B cell (primary cell): ENCODE results near the gene AURKAIP1. TPM values are rescaled to one million over a fixed set of nuclear protein-coding genes. Genes with fewer than 3 reads are reported as not detected.

Experiments
- ATAC-seq: fragments of 200-7000 bp; cut with Tn5 transposase; one replicate; pipeline ENCODE4 v1.10.0; 2021; ENCODE audit warnings: low read depth, mild to moderate bottlenecking, moderate number of reproducible peaks, moderate library complexity
- CTCF ChIA-PET: fragments of 350-600 bp; sonication (Branson Sonifier 250); formaldehyde crosslinking; loops from one replicate; lab custom pipeline; 2021; ENCODE audit warnings: antibody characterized with exemption, inconsistent platforms; lab: Charles Lee
- POLR2A ChIA-PET: fragments of 350-600 bp; sonication (Branson Sonifier 250); formaldehyde crosslinking; loops from one replicate; lab custom pipeline; 2021; ENCODE audit warnings: antibody characterized with exemption; lab: Charles Lee
- DNase-seq: peaks from one replicate; pipeline ENCODE4 v3.0.0; 2013
- H2AFZ ChIP-seq: 2 replicates; pipeline ENCODE4 v1.6.1; 2012; ENCODE audit warnings: mild to moderate bottlenecking, low read depth, low read length; ENCODE audit not compliant: insufficient read depth, poor library complexity, severe bottlenecking
- H3K27ac ChIP-seq, 2 donors: 1 replicate in 1 of 2; 2 replicates in 1 of 2; pipeline ENCODE4 v1.5.1; 2012 to 2013; ENCODE audit warnings: low read length in 2 of 2, mild to moderate bottlenecking in 2 of 2, moderate library complexity in 1 of 2
- H3K27me3 ChIP-seq, 4 experiments: fragments of 200-600 bp in 1 of 4; sonication (generic) in 1 of 4; replicated peaks in 1 of 4; 1 replicate in 2 of 4; 2 replicates in 2 of 4; pipeline versions ENCODE4 v1.6.1 to v1.7.0; 2013 to 2016; ENCODE audit warnings: low read length in 3 of 4, mild to moderate bottlenecking in 2 of 4, mixed read lengths in 1 of 4, moderate library complexity in 1 of 4; ENCODE audit not compliant: insufficient read depth in 4 of 4, control insufficient read depth in 3 of 4; ENCODE audit errors: control extremely low read depth in 1 of 4
- H3K36me3 ChIP-seq, 2 experiments: replicated peaks in 1 of 2; 1 replicate in 1 of 2; 2 replicates in 1 of 2; pipeline versions ENCODE4 v1.6.1 to v1.7.1; 2013; ENCODE audit warnings: low read length in 1 of 2; ENCODE audit not compliant: insufficient read depth in 2 of 2, control insufficient read depth in 1 of 2; ENCODE audit errors: control extremely low read depth in 1 of 2, extremely low read depth in 1 of 2
- H3K4me1 ChIP-seq, 2 donors: fragments of 200-600 bp in 1 of 2; sonication (generic) in 1 of 2; 1 replicate in 1 of 2; 2 replicates in 1 of 2; pipeline versions ENCODE4 v1.5.1 to v1.6.1; 2013 to 2017; ENCODE audit warnings: low read length in 2 of 2; ENCODE audit not compliant: control insufficient read depth in 2 of 2, insufficient read depth in 2 of 2
- H3K4me2 ChIP-seq: replicated peaks from 2 replicates; pipeline ENCODE3; 2012; ENCODE audit warnings: mild to moderate bottlenecking, low read depth, low read length; ENCODE audit not compliant: poor library complexity, severe bottlenecking
- H3K4me3 ChIP-seq, 5 experiments: fragments of 200-600 bp in 1 of 5; sonication (generic) in 1 of 5; 1 replicate in 3 of 5; 2 replicates in 2 of 5; pipeline versions ENCODE4 v1.5.1 to v1.7.0; 2011 to 2016; ENCODE audit warnings: low read length in 4 of 5, mild to moderate bottlenecking in 4 of 5, low read depth in 2 of 5, control low read depth in 1 of 5, moderate library complexity in 1 of 5; ENCODE audit not compliant: insufficient read depth in 1 of 5; ENCODE audit errors: control extremely low read depth in 1 of 5, extremely low read depth in 1 of 5
- H3K79me2 ChIP-seq: fragments of 200-600 bp; sonication (generic); one replicate; pipeline ENCODE4 v1.6.0; 2016; ENCODE audit warnings: low read length; ENCODE audit not compliant: control insufficient read depth, insufficient read depth
- H3K9ac ChIP-seq: fragments of 200-600 bp; sonication (generic); 2 replicates; pipeline ENCODE4 v1.6.1; 2017; ENCODE audit warnings: mild to moderate bottlenecking, low read length, moderate library complexity
- H3K9me3 ChIP-seq, 3 donors: one replicate each; pipeline versions ENCODE4 v1.6.1 to v1.7.1; 2013; ENCODE audit warnings: low read length in 2 of 3; ENCODE audit not compliant: control insufficient read depth in 2 of 3, insufficient read depth in 1 of 3; ENCODE audit errors: control extremely low read depth in 1 of 3
- H4K20me1 ChIP-seq: 2 replicates; pipeline ENCODE4 v1.6.0; 2012; ENCODE audit warnings: mild to moderate bottlenecking, low read length; ENCODE audit not compliant: insufficient read depth, control insufficient read depth, poor library complexity, severe bottlenecking
- H3K27ac Mint-ChIP-seq: one replicate; pipeline ENCODE4 v1.8.0; 2021; ENCODE audit warnings: mixed read lengths
- H3K27me3 Mint-ChIP-seq: one replicate; pipeline ENCODE4 v1.8.0; 2021; ENCODE audit warnings: mixed read lengths
- H3K4me1 Mint-ChIP-seq: one replicate; pipeline ENCODE4 v1.8.0; 2021; ENCODE audit warnings: mixed read lengths
- H3K4me3 Mint-ChIP-seq: one replicate; pipeline ENCODE4 v1.8.0; 2021; ENCODE audit warnings: mixed read lengths
- H3K9me3 Mint-ChIP-seq: one replicate; pipeline ENCODE4 v1.8.0; 2022; ENCODE audit warnings: mixed read lengths; ENCODE audit not compliant: insufficient read depth
- CTCF ChIP-seq: fragments of 200-600 bp; IDR thresholded peaks from one replicate; pipeline ENCODE4 v1.8.0; 2022; ENCODE audit warnings: antibody characterized with exemption, mild to moderate bottlenecking
- EZH2 ChIP-seq: IDR thresholded peaks from 2 replicates; pipeline ENCODE4 v1.6.1; 2012; ENCODE audit warnings: borderline replicate concordance, low read depth, mild to moderate bottlenecking, moderate library complexity, low read length; ENCODE audit not compliant: insufficient read depth, poor library complexity, severe bottlenecking
- WGBS: methylation state at CpG from one replicate; pipeline ENCODE4 v1.1.5; 2013; ENCODE audit warnings: missing lambda C conversion rate; ENCODE audit not compliant: insufficient coverage; 5-methylcytosine and 5-hydroxymethylcytosine counted together
- intact Hi-C: fragments of 100-400 bp; cut with micrococcal nuclease; formaldehyde crosslinking; loops from one replicate; pipeline ENCODE4 v1.10.0; 2022
- polyA plus RNA-seq: library from polyadenylated mRNA; depleted of rRNA; stranded (reverse); fragments of >200 nt; gene quantifications from 2 replicates; pipeline ENCODE4 v1.2.3, GENCODE V29; 2012
- total RNA-seq, 2 donors: library from RNA; stranded (reverse); fragments of 120-200 nt in 1 of 2; gene quantifications; 1 replicate in 1 of 2; 2 replicates in 1 of 2; pipeline versions ENCODE4 v1.2.3 to v1.2.4, GENCODE V29; 2013 to 2022

AURKAIP1 gene
- total and polyA plus RNA-seq, 2 donors (not counting 1 experiment from before 2014, with no cell fraction given), result 61.1 to 61.7 TPM

- Histone ChIP-seq H2AFZ (peak overlapping the region; percentile 84), H3K4me2 (peak overlapping the region; percentile 99), H3K27me3 (no peaks in the 10 kb centered on the region), H3K9me3 (no peaks in the 10 kb centered on the region), H4K20me1 (peaks cover 57% of the 10 kb centered on the region), H3K36me3 (peaks cover 0 to 17% of the 10 kb centered on the region in 2 experiments), H3K4me3 (peak overlapping the region; percentile 31 to 84 (median 74)), H3K27ac (peak overlapping the region in 1 of 2 donors; percentile 74), H3K4me1 (peaks cover 20 to 32% of the 10 kb centered on the region in 2 donors), H3K9ac (peak overlapping the region; percentile 95), H3K79me2 (peaks cover 62% of the 10 kb centered on the region)
- ChIA-PET CTCF (no interaction called here), POLR2A (no interaction called here)
- no peak overlapping the region for H3K27ac Mint-ChIP-seq
- peaks cover 29% of the 10 kb centered on the region for H3K4me1 Mint-ChIP-seq
- under 1% methylated on average over 39 of the region's 41 CpGs for WGBS
- H3K4me3 Mint-ChIP-seq, result peak overlapping the region; percentile 90
- ATAC-seq (peak; percentile 25), DNase-seq (no peak)
- H3K27me3 Mint-ChIP-seq, result no peaks in the 10 kb centered on the region
- intact Hi-C loops, result loop anchor here (1.0 kb wide), 4 partner anchors 16 to 208 kb away; partner anchors contain the start of genes C1orf159, DVL1, PUSL1 and UBE2J2
- no peak for TF ChIP-seq CTCF
- no peak for TF ChIP-seq EZH2
- no peaks in the 10 kb centered on the region for H3K9me3 Mint-ChIP-seq
These were observed 50.9 kb downstream of the AURKAIP1 start for GRCh38 chr1:1324084-1324523.

Other genes with a start within 250 kb of the AURKAIP1 start
- gene TTLL10, start 201.3 kb downstream of the AURKAIP1 start, total RNA-seq, result 0.37 and 0.61 TPM in 2 replicates
- 0.37 and 0.45 TPM in 2 replicates for gene TTLL10, start 201.3 kb downstream of the AURKAIP1 start, polyA plus RNA-seq
- gene TNFRSF18, start 168.6 kb downstream of the AURKAIP1 start, total RNA-seq, result 33.5 and 38.1 TPM in 2 replicates
- 10.1 and 25.2 TPM in 2 replicates for gene TNFRSF18, start 168.6 kb downstream of the AURKAIP1 start, polyA plus RNA-seq
- gene TNFRSF4, start 161.1 kb downstream of the AURKAIP1 start, total RNA-seq, result 1.8 and 2.3 TPM in 2 replicates
- 0.63 and 1.9 TPM in 2 replicates for gene TNFRSF4, start 161.1 kb downstream of the AURKAIP1 start, polyA plus RNA-seq
- gene SDF4, start 143.2 kb downstream of the AURKAIP1 start, total RNA-seq, result 143 and 151 TPM in 2 replicates
- 100 and 104 TPM in 2 replicates for gene SDF4, start 143.2 kb downstream of the AURKAIP1 start, polyA plus RNA-seq
- gene B3GALT6, start 143.0 kb downstream of the AURKAIP1 start, total RNA-seq, result 21.0 TPM in 2 replicates
- gene B3GALT6, start 143.0 kb downstream of the AURKAIP1 start, polyA plus RNA-seq, result 4.7 and 5.9 TPM in 2 replicates
- 3.2 and 6.1 TPM in 2 replicates for gene C1QTNF12, start 128.5 kb downstream of the AURKAIP1 start, total RNA-seq
- 1.2 and 1.8 TPM in 2 replicates for gene C1QTNF12, start 128.5 kb downstream of the AURKAIP1 start, polyA plus RNA-seq
- gene UBE2J2, start 101.4 kb downstream of the AURKAIP1 start, total RNA-seq, result 115 and 120 TPM in 2 replicates
- 32.8 and 40.1 TPM in 2 replicates for gene UBE2J2, start 101.4 kb downstream of the AURKAIP1 start, polyA plus RNA-seq
- 7.3 and 10.6 TPM in 2 replicates for gene SCNN1D, start 94.8 kb downstream of the AURKAIP1 start, total RNA-seq
- gene SCNN1D, start 94.8 kb downstream of the AURKAIP1 start, polyA plus RNA-seq, result 14.7 and 21.3 TPM in 2 replicates
- gene ACAP3, start 67.3 kb downstream of the AURKAIP1 start, total RNA-seq, result 40.7 and 49.1 TPM in 2 replicates
- gene ACAP3, start 67.3 kb downstream of the AURKAIP1 start, polyA plus RNA-seq, result 124 and 126 TPM in 2 replicates
- 15.7 and 17.9 TPM in 2 replicates for gene PUSL1, start 66.6 kb downstream of the AURKAIP1 start, total RNA-seq
- 21.3 and 25.8 TPM in 2 replicates for gene PUSL1, start 66.6 kb downstream of the AURKAIP1 start, polyA plus RNA-seq
- gene INTS11, start 50.5 kb downstream of the AURKAIP1 start, total RNA-seq, result 149 and 167 TPM in 2 replicates
- gene INTS11, start 50.5 kb downstream of the AURKAIP1 start, polyA plus RNA-seq, result 245 and 279 TPM in 2 replicates
- gene CPTP, start 50.4 kb downstream of the AURKAIP1 start, total RNA-seq, result 18.8 and 21.6 TPM in 2 replicates
- gene CPTP, start 50.4 kb downstream of the AURKAIP1 start, polyA plus RNA-seq, result 8.0 and 17.1 TPM in 2 replicates
- gene TAS1R3, start 43.9 kb downstream of the AURKAIP1 start, total RNA-seq, result 4.0 and 4.1 TPM in 2 replicates
- gene TAS1R3, start 43.9 kb downstream of the AURKAIP1 start, polyA plus RNA-seq, result 5.7 and 11.7 TPM in 2 replicates
- gene DVL1, start 25.8 kb downstream of the AURKAIP1 start, total RNA-seq, result 46.1 and 48.2 TPM in 2 replicates
- gene DVL1, start 25.8 kb downstream of the AURKAIP1 start, polyA plus RNA-seq, result 46.0 and 53.5 TPM in 2 replicates
- not detected in 2 replicates for gene MXRA8, start 16.7 kb downstream of the AURKAIP1 start, total RNA-seq
- gene MXRA8, start 16.7 kb downstream of the AURKAIP1 start, polyA plus RNA-seq, result 0.10 and 0.25 TPM in 2 replicates
- 347 and 367 TPM in 2 replicates for gene CCNL2, start 24.1 kb upstream of the AURKAIP1 start, total RNA-seq
- gene CCNL2, start 24.1 kb upstream of the AURKAIP1 start, polyA plus RNA-seq, result 263 and 333 TPM in 2 replicates
- gene MRPL20, start 32.1 kb upstream of the AURKAIP1 start, total RNA-seq, result 119 and 129 TPM in 2 replicates
- 55.9 and 59.3 TPM in 2 replicates for gene MRPL20, start 32.1 kb upstream of the AURKAIP1 start, polyA plus RNA-seq
- not detected in 2 replicates for gene ANKRD65, start 46.1 kb upstream of the AURKAIP1 start, total RNA-seq
- 0.12 TPM in 1 of 2 replicates, not detected in the other for gene ANKRD65, start 46.1 kb upstream of the AURKAIP1 start, polyA plus RNA-seq
- gene VWA1, start 60.5 kb upstream of the AURKAIP1 start, total RNA-seq, result not detected in 2 replicates
- gene VWA1, start 60.5 kb upstream of the AURKAIP1 start, polyA plus RNA-seq, result 0.09 TPM in 1 of 2 replicates, not detected in the other
- gene ATAD3C, start 74.5 kb upstream of the AURKAIP1 start, total RNA-seq, result 0.20 and 0.56 TPM in 2 replicates
- 1.1 TPM in 2 replicates for gene ATAD3C, start 74.5 kb upstream of the AURKAIP1 start, polyA plus RNA-seq
- 51.4 and 51.5 TPM in 2 replicates for gene ATAD3B, start 96.6 kb upstream of the AURKAIP1 start, total RNA-seq
- 50.9 and 62.0 TPM in 2 replicates for gene ATAD3B, start 96.6 kb upstream of the AURKAIP1 start, polyA plus RNA-seq
- 17.5 and 22.9 TPM in 2 replicates for gene ATAD3A, start 137.0 kb upstream of the AURKAIP1 start, total RNA-seq
- 17.8 and 18.2 TPM in 2 replicates for gene ATAD3A, start 137.0 kb upstream of the AURKAIP1 start, polyA plus RNA-seq
- 0.66 and 1.8 TPM in 2 replicates for gene TMEM240, start 165.4 kb upstream of the AURKAIP1 start, total RNA-seq
- 0.28 and 0.40 TPM in 2 replicates for gene TMEM240, start 165.4 kb upstream of the AURKAIP1 start, polyA plus RNA-seq
- 111 and 112 TPM in 2 replicates for gene SSU72, start 199.7 kb upstream of the AURKAIP1 start, total RNA-seq
- 86.8 and 108 TPM in 2 replicates for gene SSU72, start 199.7 kb upstream of the AURKAIP1 start, polyA plus RNA-seq
- 1.4 and 1.6 TPM in 2 replicates for gene FNDC10, start 224.9 kb upstream of the AURKAIP1 start, total RNA-seq
- gene FNDC10, start 224.9 kb upstream of the AURKAIP1 start, polyA plus RNA-seq, result 0.52 and 1.4 TPM in 2 replicates
- gene MIB2, start 240.3 kb upstream of the AURKAIP1 start, total RNA-seq, result 95.9 and 98.1 TPM in 2 replicates
- gene MIB2, start 240.3 kb upstream of the AURKAIP1 start, polyA plus RNA-seq, result 94.0 and 152 TPM in 2 replicates